Ovary (tissue), 9 donors: ENCODE results near the gene EBNA1BP2. TPM values are rescaled to one million over a fixed set of nuclear protein-coding genes. Genes with fewer than 3 reads are reported as not detected.

ENCODE experiments used
- DNase-seq, 5 donors: peaks; one replicate each; pipeline ENCODE4 v3.0.0-alpha.2; 2019 to 2020
- H3K27ac ChIP-seq, 2 donors: fragments of 200-600 bp; one replicate each; pipeline versions ENCODE4 v1.5.1 to v1.8.0; 2019 to 2022
- H3K27me3 ChIP-seq: fragments of 200-600 bp; one replicate; pipeline ENCODE4 v1.8.0; 2022
- H3K36me3 ChIP-seq: fragments of 200-600 bp; sonication (generic); one replicate; pipeline ENCODE4 v1.5.1; 2019
- H3K4me1 ChIP-seq: one replicate; pipeline ENCODE4 v1.8.1; 2013; ENCODE audit warnings: mild to moderate bottlenecking, moderate library complexity; ENCODE audit not compliant: insufficient read depth
- H3K4me3 ChIP-seq: fragments of 200-600 bp; sonication (generic); one replicate; pipeline ENCODE4 v1.5.1; 2017
- H3K9me3 ChIP-seq, 2 donors: fragments of 200-600 bp in 1 of 2; sonication (generic) in 1 of 2; one replicate each; pipeline versions ENCODE4 v1.5.1 to v1.8.1; 2013 to 2019; ENCODE audit warnings: mild to moderate bottlenecking in 1 of 2, moderate library complexity in 1 of 2
- EP300 ChIP-seq: sonication (generic); formaldehyde crosslinking; IDR thresholded peaks from one replicate; pipeline ENCODE4 v1.6.1; 2017; ENCODE audit warnings: antibody characterized with exemption
- POLR2A ChIP-seq: fragments of 450-650 bp; IDR thresholded peaks from one replicate; pipeline ENCODE4 v1.6.1; 2017; ENCODE audit warnings: antibody characterized with exemption, mild to moderate bottlenecking, moderate library complexity
- whole genome bisulfite sequencing, 3 donors: extraction: QIAGEN DNeasy Blood & Tissue Kit in 1 of 3; methylation state at CpG; one replicate each; pipeline versions ENCODE4 v1.1.5 to v1.1.7; 2013 to 2017; 5-methylcytosine and 5-hydroxymethylcytosine counted together
- intact Hi-C, 4 donors: fragments of 100-400 bp; cut with DNase I; formaldehyde crosslinking; loops; one replicate each; pipeline versions ENCODE4 v1.11.0 to v1.15.1; 2022 to 2023
- polyA plus RNA-seq, 2 donors: library from polyadenylated mRNA; stranded (reverse); fragments of 200-250 nt in 1 of 2; fragments of 350-450 nt in 1 of 2; fragmentation: Illumina TruSeq in 1 of 2; extraction: RNeasy Lipid Tissue Mini Kit (QIAGEN cat#74804) in 1 of 2; gene quantifications; one replicate each; pipeline ENCODE4 v1.2.3, GENCODE V29; 2013 to 2014
- total RNA-seq, 7 donors: library from RNA; depleted of rRNA in 2 of 7; stranded (reverse); fragments of >200 nt in 2 of 7; fragmentation: NEBNext Ultra II Directional in 3 of 7; extraction: Animal tissue kit (Norgen Biotek cat#: 25700) in 3 of 7; gene quantifications; one replicate each; pipeline versions ENCODE4 v1.1.0 to v1.2.4, GENCODE V29; 2016 to 2023
- TF ChIP-seq, protein P1 (sequence below), 3 donors: fragments of 450-650 bp in 2 of 3; fragments of 200-600 bp in 1 of 3; IDR thresholded peaks; one replicate each; pipeline versions ENCODE4 v1.5.1 to v1.8.0; 2016 to 2022; ENCODE audit warnings: antibody characterized with exemption in 3 of 3, mild to moderate bottlenecking in 1 of 3
- donor health status: DM: no; HTN: no; CAD: no; lungs with moderate emphysema.
- donor health status: DM: no; HTN: no; CAD: no.
- donor health status: Bipolar disorder and iron deficiency.
- donor health status: DM: yes; HTN: yes; CAD: no.
- donor health status: DM: no; HTN: no; CAD: no.
- donor health status: DM: yes; HTN: yes; CAD: no.

EBNA1BP2 gene
- total and polyA plus RNA-seq, 9 donors: 22.1 to 59.7 (median 38.5) TPM

DNA sequence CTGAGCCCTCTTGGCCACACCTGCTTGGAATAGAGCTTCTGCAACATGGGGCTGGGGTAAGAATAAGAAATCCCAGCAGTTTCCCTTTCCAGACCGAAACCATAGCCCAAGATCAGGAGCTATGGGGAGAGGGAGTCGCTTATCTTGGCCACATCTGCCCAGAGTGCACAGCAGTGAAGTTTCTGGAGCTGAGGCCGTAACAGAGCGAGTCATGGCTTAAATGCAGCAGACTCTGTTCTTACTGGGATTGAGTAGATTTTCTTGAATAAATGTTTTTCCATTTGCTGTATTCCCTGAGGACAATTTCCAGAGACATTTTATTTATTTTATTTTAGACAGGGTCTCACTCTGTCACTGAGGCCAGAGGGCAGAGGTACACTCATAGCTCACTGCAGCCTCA, 33.6 kb upstream of the EBNA1BP2 start:
- peaks cover 5% of the 10 kb centered on the region for H3K4me1 ChIP-seq
- no peaks in the 10 kb centered on the region for H3K27me3 ChIP-seq
- DNase-seq: no peak
- H3K9me3 ChIP-seq: no peaks in the 10 kb centered on the region
- H3K27ac ChIP-seq: no peak overlapping the region
- H3K36me3 ChIP-seq: no peaks in the 10 kb centered on the region
- TF ChIP-seq, protein P1, sequence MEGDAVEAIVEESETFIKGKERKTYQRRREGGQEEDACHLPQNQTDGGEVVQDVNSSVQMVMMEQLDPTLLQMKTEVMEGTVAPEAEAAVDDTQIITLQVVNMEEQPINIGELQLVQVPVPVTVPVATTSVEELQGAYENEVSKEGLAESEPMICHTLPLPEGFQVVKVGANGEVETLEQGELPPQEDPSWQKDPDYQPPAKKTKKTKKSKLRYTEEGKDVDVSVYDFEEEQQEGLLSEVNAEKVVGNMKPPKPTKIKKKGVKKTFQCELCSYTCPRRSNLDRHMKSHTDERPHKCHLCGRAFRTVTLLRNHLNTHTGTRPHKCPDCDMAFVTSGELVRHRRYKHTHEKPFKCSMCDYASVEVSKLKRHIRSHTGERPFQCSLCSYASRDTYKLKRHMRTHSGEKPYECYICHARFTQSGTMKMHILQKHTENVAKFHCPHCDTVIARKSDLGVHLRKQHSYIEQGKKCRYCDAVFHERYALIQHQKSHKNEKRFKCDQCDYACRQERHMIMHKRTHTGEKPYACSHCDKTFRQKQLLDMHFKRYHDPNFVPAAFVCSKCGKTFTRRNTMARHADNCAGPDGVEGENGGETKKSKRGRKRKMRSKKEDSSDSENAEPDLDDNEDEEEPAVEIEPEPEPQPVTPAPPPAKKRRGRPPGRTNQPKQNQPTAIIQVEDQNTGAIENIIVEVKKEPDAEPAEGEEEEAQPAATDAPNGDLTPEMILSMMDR (IDR thresholded peaks at IDR 0.05): no peak
- 77 to 95% (median 92%) methylated on average over 4 of the region's 4 CpGs for WGBS, 3 donors
- H3K4me3 ChIP-seq: no peak overlapping the region
- intact Hi-C loops: no loop called here

DNA sequence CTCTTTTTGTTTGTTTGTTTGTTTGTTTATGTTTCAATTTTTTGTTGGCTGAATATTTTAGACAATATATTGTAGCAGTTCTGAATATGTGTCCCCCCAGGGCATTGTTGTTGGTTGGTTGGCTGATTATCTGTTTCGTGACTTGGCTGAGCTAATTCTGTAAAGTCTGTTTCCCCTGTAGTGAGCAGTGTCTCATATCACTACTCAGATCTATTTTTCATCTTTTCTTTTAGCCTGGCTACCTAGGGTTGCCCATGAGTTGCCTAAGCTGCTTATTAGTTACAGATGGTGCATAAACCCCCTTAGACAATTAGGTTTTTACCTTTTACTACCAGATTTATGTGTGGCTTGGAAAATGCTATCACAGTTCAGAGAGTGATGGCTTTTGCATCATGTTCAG, 32.3 kb upstream of the EBNA1BP2 start:
- TF ChIP-seq, protein P1 (IDR thresholded peaks at IDR 0.05): no peak
- TF ChIP-seq POLR2A (no peak), EP300 (no peak)
- no peaks in the 10 kb centered on the region for H3K9me3 ChIP-seq
- no peaks in the 10 kb centered on the region for H3K27me3 ChIP-seq
- intact Hi-C loops: no loop called here
- DNase-seq: no peak
- no peak overlapping the region for H3K4me3 ChIP-seq
- 90 to 93% (median 91%) methylated on average over 1 of the region's 1 CpG for WGBS, 3 donors
- H3K27ac ChIP-seq: no peak overlapping the region
- H3K4me1 ChIP-seq: peaks cover 5% of the 10 kb centered on the region
- no peaks in the 10 kb centered on the region for H3K36me3 ChIP-seq

DNA sequence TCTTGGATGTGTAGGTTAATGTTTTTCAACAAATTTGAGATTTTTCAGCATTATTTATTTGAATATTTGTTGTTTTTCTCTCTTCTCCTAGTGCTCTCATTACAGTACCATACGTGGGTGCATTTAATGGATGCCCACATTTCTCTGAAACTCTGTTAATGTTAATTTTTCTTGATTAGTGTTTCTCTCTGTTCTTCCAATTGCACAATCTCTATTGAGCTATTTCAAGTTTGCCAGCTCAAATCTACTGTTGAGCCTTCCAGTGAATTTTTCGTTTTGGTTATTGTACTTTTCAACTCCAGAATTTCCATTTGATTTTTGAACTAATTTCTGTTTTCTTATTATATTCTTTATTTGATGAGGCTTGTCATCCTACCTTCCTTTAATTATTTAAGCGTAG, 31.8 kb upstream of the EBNA1BP2 start:
- H3K9me3 ChIP-seq: no peaks in the 10 kb centered on the region
- H3K27me3 ChIP-seq: no peaks in the 10 kb centered on the region
- WGBS, 3 donors: 84 to 96% (median 96%) methylated on average over 3 of the region's 3 CpGs
- H3K36me3 ChIP-seq: no peaks in the 10 kb centered on the region
- no peak for DNase-seq
- intact Hi-C loops: no loop called here
- H3K4me3 ChIP-seq: no peak overlapping the region
- TF ChIP-seq POLR2A: no peak
- no peak for TF ChIP-seq EP300
- TF ChIP-seq, protein P1 (IDR thresholded peaks at IDR 0.05): no peak
- peaks cover 5% of the 10 kb centered on the region for H3K4me1 ChIP-seq
- H3K27ac ChIP-seq: no peak overlapping the region

DNA sequence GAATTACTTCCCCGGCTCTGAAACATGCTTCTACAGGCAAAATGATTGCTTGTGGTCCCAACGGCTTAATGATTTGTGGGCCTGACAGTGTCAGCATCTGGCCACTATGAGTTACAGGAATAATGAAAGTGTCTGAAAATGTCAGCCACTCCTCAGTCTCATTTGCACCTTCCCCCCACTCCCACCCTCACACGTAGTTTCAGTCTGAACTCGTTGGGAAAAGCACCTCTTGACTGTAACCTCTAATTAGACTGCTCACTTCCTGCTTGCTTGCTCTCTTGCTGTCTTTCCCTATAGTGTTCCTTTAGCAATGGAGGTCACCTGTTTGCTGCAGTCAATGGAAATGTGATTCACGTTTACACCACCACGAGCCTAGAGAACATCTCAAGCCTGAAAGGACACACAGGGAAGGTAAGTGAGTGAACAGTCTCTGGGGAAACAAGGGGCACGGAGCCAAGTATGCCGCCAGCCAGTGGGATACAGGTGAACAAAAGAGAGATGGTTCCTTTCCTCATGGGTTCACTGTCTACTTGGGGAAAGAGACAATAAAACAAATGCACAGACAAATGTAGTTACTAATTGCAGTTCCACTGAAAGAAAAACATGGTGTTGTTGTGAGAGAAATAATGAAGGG, 27.1 kb upstream of the EBNA1BP2 start:
- H3K27ac ChIP-seq: no peak overlapping the region
- intact Hi-C loops: no loop called here
- no peaks in the 10 kb centered on the region for H3K4me1 ChIP-seq
- H3K27me3 ChIP-seq: no peaks in the 10 kb centered on the region
- no peaks in the 10 kb centered on the region for H3K36me3 ChIP-seq
- no peak for DNase-seq
- no peaks in the 10 kb centered on the region for H3K9me3 ChIP-seq
- TF ChIP-seq POLR2A: no peak
- TF ChIP-seq EP300: no peak
- TF ChIP-seq, protein P1 (IDR thresholded peaks at IDR 0.05): no peak
- H3K4me3 ChIP-seq: no peak overlapping the region
- 52 to 54% (median 52%) methylated on average over 8 of the region's 8 CpGs for WGBS, 3 donors
